GM18867 (cell line): ENCODE data around the gene SARS2.
"Not testable (repeated sequence)": the region's sequence is repeated elsewhere in the genome, so short reads cannot be mapped to it uniquely, and the experiment has no call there.

ENCODE experiments used
- ATAC-seq: cut with Tn5 transposase; IDR thresholded peaks from one replicate; pipeline ENCODE4 v1.9.1; 2021; ENCODE audit warnings: mild to moderate bottlenecking, moderate library complexity; ENCODE audit not compliant: unreplicated experiment

The SARS2 gene

GRCh38 chr19:38929929-38930775 lies at the start of gene SARS2:
SARS2 (minus strand) TSS chr19:38930763; CDS start chr19:38930736, 27 bp downstream.
- peak; percentile 68 for ATAC-seq

GRCh38 chr19:38979812-38980211 lies 49.2 kb upstream of the SARS2 start:
- no peak for ATAC-seq

GRCh38 chr19:38978326-38978689 lies 47.7 kb upstream of the SARS2 start:
- no peak for ATAC-seq

- ATAC-seq = peak; percentile 63
These were observed 47.1 kb upstream of the SARS2 start for GRCh38 chr19:38977445-38978325.

GRCh38 chr19:38975861-38976271 lies 45.3 kb upstream of the SARS2 start:
- ATAC-seq = no peak

- no peak for ATAC-seq
These were observed 44.8 kb upstream of the SARS2 start, which contains the start of gene FBXO17 for GRCh38 chr19:38975214-38975860. FBXO17 (minus strand) TSS chr19:38975742; CDS start chr19:38950319, 25,423 bp downstream.

- no peak for ATAC-seq
These were observed 44.2 kb upstream of the SARS2 start for GRCh38 chr19:38974624-38975213.

GRCh38 chr19:38971672-38972071 lies 41.1 kb upstream of the SARS2 start:
- ATAC-seq = no peak

GRCh38 chr19:38970664-38971532 lies 40.3 kb upstream of the SARS2 start:
- no peak for ATAC-seq

GRCh38 chr19:38966149-38966548 lies 35.6 kb upstream of the SARS2 start:
- ATAC-seq = not testable (repeated sequence)

- ATAC-seq = no peak
These were observed 34.2 kb upstream of the SARS2 start for GRCh38 chr19:38964738-38965137.

- no peak for ATAC-seq
These were observed 29.1 kb upstream of the SARS2 start for GRCh38 chr19:38959618-38960017.

- ATAC-seq = no peak
These were observed 27.7 kb upstream of the SARS2 start for GRCh38 chr19:38958301-38958700.

- no peak for ATAC-seq
These were observed 25.7 kb upstream of the SARS2 start for GRCh38 chr19:38956264-38956663.

GRCh38 chr19:38953677-38954076 lies 23.1 kb upstream of the SARS2 start:
- no peak for ATAC-seq

- ATAC-seq = no peak
These were observed 22.0 kb upstream of the SARS2 start for GRCh38 chr19:38952395-38953165.

- no peak for ATAC-seq
These were observed 20.6 kb upstream of the SARS2 start for GRCh38 chr19:38951187-38951586.

GRCh38 chr19:38949580-38950367 lies 19.2 kb upstream of the SARS2 start:
- ATAC-seq = peak; percentile 49
